Mononuclear cell (primary cell): Measurements from ENCODE around the gene NASP. TPM values are rescaled to one million over a fixed set of nuclear protein-coding genes. Genes with fewer than 3 reads are reported as not detected.

Source experiments
- H3K27me3 ChIP-seq: 2 replicates; pipeline ENCODE4 v1.6.0; 2011; ENCODE audit warnings: low read length, control low read depth; ENCODE audit not compliant: insufficient read depth
- H3K4me1 ChIP-seq: 2 replicates; pipeline ENCODE4 v1.5.1; 2011; ENCODE audit warnings: mild to moderate bottlenecking, low read length, control low read depth; ENCODE audit not compliant: insufficient read depth
- H3K4me3 ChIP-seq: 2 replicates; pipeline ENCODE4 v1.5.1; 2011; ENCODE audit warnings: mild to moderate bottlenecking, low read length, moderate library complexity
- H3K9me3 ChIP-seq: 2 replicates; pipeline ENCODE4 v1.5.1; 2011; ENCODE audit warnings: low read depth, mild to moderate bottlenecking, control low read depth, low read length
- total RNA-seq: library from RNA; depleted of rRNA; stranded (reverse); fragments of >200 nt; gene quantifications from one replicate; pipeline ENCODE4 v1.2.3, GENCODE V29; 2012

Gene NASP
- 43.1 TPM for total RNA-seq

GRCh38 chr1:45583666-45584350 is at the start of gene NASP:
NASP (plus strand) TSS chr1:45584041; CDS start chr1:45584147, 106 bp downstream.
- no peaks in the 10 kb centered on the region for H3K27me3 ChIP-seq
- H3K4me1 ChIP-seq: peaks cover 40% of the 10 kb centered on the region
- H3K9me3 ChIP-seq: no peaks in the 10 kb centered on the region
- H3K4me3 ChIP-seq: peak within 1 kb of the TSS; percentile 98

GRCh38 chr1:45535988-45536766 is 47.7 kb upstream of the NASP start:
- H3K4me1 ChIP-seq: peaks cover 10% of the 10 kb centered on the region
- no peaks in the 10 kb centered on the region for H3K9me3 ChIP-seq
- H3K4me3 ChIP-seq: no peak overlapping the region
- no peaks in the 10 kb centered on the region for H3K27me3 ChIP-seq

GRCh38 chr1:45536886-45537285 is 47.0 kb upstream of the NASP start:
- Histone ChIP-seq H3K9me3 (no peaks in the 10 kb centered on the region), H3K4me1 (peaks cover 17% of the 10 kb centered on the region), H3K27me3 (no peaks in the 10 kb centered on the region), H3K4me3 (no peak overlapping the region)

- no peaks in the 10 kb centered on the region for H3K9me3 ChIP-seq
- no peaks in the 10 kb centered on the region for H3K27me3 ChIP-seq
- no peak overlapping the region for H3K4me3 ChIP-seq
- H3K4me1 ChIP-seq: peaks cover 56% of the 10 kb centered on the region
Measured at GRCh38 chr1:45541193-45541592, 42.6 kb upstream of the NASP start.

- Histone ChIP-seq H3K27me3 (no peaks in the 10 kb centered on the region), H3K9me3 (no peaks in the 10 kb centered on the region), H3K4me3 (no peak overlapping the region), H3K4me1 (peaks cover 58% of the 10 kb centered on the region)
Measured at GRCh38 chr1:45542591-45542990, 41.2 kb upstream of the NASP start.

- H3K4me3 ChIP-seq: no peak overlapping the region
- peaks cover 58% of the 10 kb centered on the region for H3K4me1 ChIP-seq
Measured at GRCh38 chr1:45543581-45544417, 40.0 kb upstream of the NASP start.

GRCh38 chr1:45544530-45544929 is 39.3 kb upstream of the NASP start:
- peaks cover 58% of the 10 kb centered on the region for H3K4me1 ChIP-seq

More at GRCh38 chr1:45543581-45544417, 40.0 kb upstream of the NASP start:
- no peaks in the 10 kb centered on the region for H3K27me3 ChIP-seq
- H3K9me3 ChIP-seq: no peaks in the 10 kb centered on the region

GRCh38 chr1:45545019-45545493 is 38.8 kb upstream of the NASP start:
- no peaks in the 10 kb centered on the region for H3K27me3 ChIP-seq
- H3K4me3 ChIP-seq: no peak overlapping the region
- H3K4me1 ChIP-seq: peaks cover 60% of the 10 kb centered on the region
- no peaks in the 10 kb centered on the region for H3K9me3 ChIP-seq

More at GRCh38 chr1:45544530-45544929, 39.3 kb upstream of the NASP start:
- no peaks in the 10 kb centered on the region for H3K9me3 ChIP-seq
- H3K27me3 ChIP-seq: no peaks in the 10 kb centered on the region
- no peak overlapping the region for H3K4me3 ChIP-seq

- Histone ChIP-seq H3K4me3 (no peak overlapping the region), H3K27me3 (no peaks in the 10 kb centered on the region), H3K9me3 (no peaks in the 10 kb centered on the region), H3K4me1 (peaks cover 63% of the 10 kb centered on the region)
Measured at GRCh38 chr1:45545553-45546310, 38.1 kb upstream of the NASP start.

- Histone ChIP-seq H3K27me3 (no peaks in the 10 kb centered on the region), H3K9me3 (no peaks in the 10 kb centered on the region), H3K4me3 (peak within 1 kb of the TSS; percentile 89), H3K4me1 (peaks cover 32% of the 10 kb centered on the region)
Measured at GRCh38 chr1:45550401-45551351, 33.2 kb upstream of the NASP start, which contains the start of gene AKR1A1. AKR1A1 (plus strand) TSS chr1:45550826; CDS start chr1:45561795, 10,969 bp downstream.

- Histone ChIP-seq H3K4me1 (peaks cover 25% of the 10 kb centered on the region), H3K4me3 (peak overlapping the region; percentile 89), H3K9me3 (no peaks in the 10 kb centered on the region), H3K27me3 (no peaks in the 10 kb centered on the region)
Measured at GRCh38 chr1:45551684-45552083, 32.2 kb upstream of the NASP start.

- Histone ChIP-seq H3K4me3 (no peak overlapping the region), H3K4me1 (peaks cover 26% of the 10 kb centered on the region), H3K9me3 (no peaks in the 10 kb centered on the region), H3K27me3 (no peaks in the 10 kb centered on the region)
Measured at GRCh38 chr1:45552331-45552730, 31.5 kb upstream of the NASP start.

- Histone ChIP-seq H3K4me1 (peaks cover 29% of the 10 kb centered on the region), H3K4me3 (no peak overlapping the region), H3K9me3 (no peaks in the 10 kb centered on the region), H3K27me3 (no peaks in the 10 kb centered on the region)
Measured at GRCh38 chr1:45554198-45554597, 29.6 kb upstream of the NASP start.
